Measurements from ENCODE around the gene TNFRSF21.

- TF ChIP-seq CTCF (IDR thresholded peaks at IDR 0.05): no peak
- no peak for TF ChIP-seq POLR2A (IDR thresholded peaks at IDR 0.05)
- no peak for TF ChIP-seq POLR2AphosphoS5 (IDR thresholded peaks at IDR 0.05)
- no peak for TF ChIP-seq EP300 (IDR thresholded peaks at IDR 0.05; ENCODE audit: low read depth)
These were observed 100.1 kb downstream of the TNFRSF21 start for GRCh38 chr6:47209632-47210031.
